Neural progenitor cell (in vitro differentiated cells): ENCODE data around the gene TUBA3C. TPM values are rescaled to one million over a fixed set of nuclear protein-coding genes. Genes with fewer than 3 reads are reported as not detected.

Experiments used
- DNase-seq: peaks from one replicate; pipeline ENCODE4 v3.0.0-alpha.2; 2016; ENCODE audit warnings: low spot score
- H2AFZ ChIP-seq: fragments of 200-600 bp; sonication (generic); replicated peaks from 2 replicates; pipeline ENCODE4 v1.6.1; 2016; ENCODE audit warnings: antibody characterized with exemption
- H3F3A ChIP-seq: fragments of 200-600 bp; sonication (generic); 2 replicates; pipeline ENCODE4 v1.6.1; 2016; ENCODE audit warnings: antibody characterized with exemption, low read depth
- H3K27ac ChIP-seq: fragments of 200-600 bp; sonication (generic); 2 replicates; pipeline ENCODE4 v1.5.1; 2016; ENCODE audit warnings: mild to moderate bottlenecking
- H3K27me3 ChIP-seq: fragments of 200-600 bp; sonication (generic); 2 replicates; pipeline ENCODE4 v1.6.1; 2016; ENCODE audit warnings: mild to moderate bottlenecking, moderate library complexity
- H3K36me3 ChIP-seq: fragments of 200-600 bp; sonication (generic); 2 replicates; pipeline ENCODE4 v1.5.1; 2016
- H3K4me1 ChIP-seq: fragments of 200-600 bp; sonication (generic); 2 replicates; pipeline ENCODE4 v1.6.1; 2016; ENCODE audit warnings: mixed run types
- H3K4me2 ChIP-seq: fragments of 200-600 bp; sonication (generic); 2 replicates; pipeline ENCODE4 v1.6.1; 2016
- H3K4me3 ChIP-seq: fragments of 200-600 bp; sonication (generic); 2 replicates; pipeline ENCODE4 v1.5.1; 2016
- H3K79me2 ChIP-seq: fragments of 200-600 bp; sonication (generic); 2 replicates; pipeline ENCODE4 v1.6.1; 2016; ENCODE audit warnings: low read depth
- H3K9ac ChIP-seq: fragments of 200-600 bp; sonication (generic); 2 replicates; pipeline ENCODE4 v1.6.1; 2016
- H3K9me3 ChIP-seq: fragments of 200-600 bp; sonication (generic); 2 replicates; pipeline ENCODE4 v1.5.1; 2016; ENCODE audit warnings: low read depth
- H4K20me1 ChIP-seq: fragments of 200-600 bp; sonication (generic); 2 replicates; pipeline ENCODE4 v1.6.1; 2016; ENCODE audit warnings: low read depth
- H3K27ac Mint-ChIP-seq: 3 replicates; pipeline ENCODE4 v1.8.0; 2021; ENCODE audit warnings: mixed read lengths
- H3K27me3 Mint-ChIP-seq: 2 replicates; pipeline ENCODE4 v1.8.0; 2022; ENCODE audit warnings: low read depth, mild to moderate bottlenecking, inconsistent platforms, moderate library complexity, mixed read lengths; ENCODE audit not compliant: insufficient read depth
- H3K36me3 Mint-ChIP-seq: 3 replicates; pipeline ENCODE4 v1.8.0; 2021; ENCODE audit warnings: mixed read lengths
- H3K4me1 Mint-ChIP-seq: 3 replicates; pipeline ENCODE4 v1.8.0; 2021; ENCODE audit warnings: mixed read lengths
- H3K4me3 Mint-ChIP-seq: 3 replicates; pipeline ENCODE4 v1.8.0; 2021; ENCODE audit warnings: mild to moderate bottlenecking, moderate library complexity, mixed read lengths
- H3K9me3 Mint-ChIP-seq: 3 replicates; pipeline ENCODE4 v1.8.0; 2020; ENCODE audit warnings: mixed read lengths
- CTCF ChIP-seq: fragments of 200-600 bp; sonication (generic); IDR thresholded peaks from 2 replicates; pipeline ENCODE4 v1.5.1; 2017; ENCODE audit warnings: antibody characterized with exemption, mild to moderate bottlenecking
- EZH2 ChIP-seq: fragments of 200-600 bp; sonication (generic); IDR thresholded peaks from 2 replicates; pipeline ENCODE4 v1.6.1; 2017; ENCODE audit warnings: antibody characterized with exemption, mild to moderate bottlenecking, moderate library complexity
- EZH2phosphoT487 ChIP-seq: fragments of 200-600 bp; sonication (generic); IDR thresholded peaks from 2 replicates; pipeline ENCODE4 v1.6.1; 2017; ENCODE audit warnings: antibody characterized with exemption
- total RNA-seq: library from RNA; depleted of rRNA; stranded (reverse); fragments of >200 nt; gene quantifications from 2 replicates; pipeline ENCODE4 v1.2.3, GENCODE V29; 2015; ENCODE audit warnings: low replicate concordance

Gene TUBA3C
- total RNA-seq, 1 donor from 2014 or later: not detected

GRCh38 chr13:19158006-19158405, 23.6 kb downstream of the TUBA3C start:
- Histone ChIP-seq H3K4me2 (no peak overlapping the region), H3K4me3 (no peak overlapping the region), H3K27me3 (no peaks in the 10 kb centered on the region), H3K9ac (no peak overlapping the region), H2AFZ (no peak overlapping the region), H3K27ac (no peak overlapping the region), H3F3A (no peaks in the 10 kb centered on the region), H3K79me2 (no peaks in the 10 kb centered on the region), H4K20me1 (no peaks in the 10 kb centered on the region), H3K36me3 (no peaks in the 10 kb centered on the region), H3K9me3 (peaks cover 7% of the 10 kb centered on the region), H3K4me1 (no peaks in the 10 kb centered on the region)
- H3K36me3 Mint-ChIP-seq: peaks cover 2% of the 10 kb centered on the region
- peaks cover 11% of the 10 kb centered on the region for H3K27me3 Mint-ChIP-seq
- no peak for TF ChIP-seq EZH2
- no peak for TF ChIP-seq EZH2phosphoT487
- no peak for TF ChIP-seq CTCF
- H3K27ac Mint-ChIP-seq: no peak overlapping the region
- H3K9me3 Mint-ChIP-seq: peaks cover 59% of the 10 kb centered on the region
- H3K4me3 Mint-ChIP-seq: no peak overlapping the region
- DNase-seq: no peak
- H3K4me1 Mint-ChIP-seq: no peaks in the 10 kb centered on the region

GRCh38 chr13:19157461-19157860, 24.2 kb downstream of the TUBA3C start:
- Histone ChIP-seq H3F3A (no peaks in the 10 kb centered on the region), H3K4me1 (no peaks in the 10 kb centered on the region), H3K27ac (no peak overlapping the region), H3K79me2 (no peaks in the 10 kb centered on the region), H2AFZ (no peak overlapping the region), H4K20me1 (no peaks in the 10 kb centered on the region), H3K27me3 (no peaks in the 10 kb centered on the region), H3K4me2 (no peak overlapping the region), H3K36me3 (no peaks in the 10 kb centered on the region), H3K9ac (no peak overlapping the region), H3K4me3 (no peak overlapping the region), H3K9me3 (peaks cover 7% of the 10 kb centered on the region)
- DNase-seq: no peak
- H3K36me3 Mint-ChIP-seq: peaks cover 2% of the 10 kb centered on the region
- no peak overlapping the region for H3K27ac Mint-ChIP-seq
- TF ChIP-seq CTCF: no peak
- no peak for TF ChIP-seq EZH2
- no peak for TF ChIP-seq EZH2phosphoT487
- H3K27me3 Mint-ChIP-seq: peaks cover 11% of the 10 kb centered on the region
- H3K4me1 Mint-ChIP-seq: no peaks in the 10 kb centered on the region
- H3K9me3 Mint-ChIP-seq: peaks cover 59% of the 10 kb centered on the region
- no peak overlapping the region for H3K4me3 Mint-ChIP-seq

- Mint-ChIP-seq H3K27ac (no peak overlapping the region), H3K9me3 (peaks cover 55% of the 10 kb centered on the region), H3K36me3 (peaks cover 2% of the 10 kb centered on the region), H3K4me1 (no peaks in the 10 kb centered on the region), H3K27me3 (peaks cover 9% of the 10 kb centered on the region), H3K4me3 (no peak overlapping the region)
- no peaks in the 10 kb centered on the region for H3K4me1 ChIP-seq
- H3K36me3 ChIP-seq: no peaks in the 10 kb centered on the region
- H3K4me2 ChIP-seq: no peak overlapping the region
- no peaks in the 10 kb centered on the region for H3K27me3 ChIP-seq
- no peaks in the 10 kb centered on the region for H3F3A ChIP-seq
- H3K4me3 ChIP-seq: no peak overlapping the region
- H2AFZ ChIP-seq: no peak overlapping the region
- no peaks in the 10 kb centered on the region for H3K79me2 ChIP-seq
- H3K9me3 ChIP-seq: peaks cover 7% of the 10 kb centered on the region
- H3K9ac ChIP-seq: no peak overlapping the region
- H4K20me1 ChIP-seq: no peaks in the 10 kb centered on the region
- H3K27ac ChIP-seq: no peak overlapping the region
- no peak for DNase-seq
- TF ChIP-seq EZH2phosphoT487: no peak
- TF ChIP-seq EZH2: no peak
- TF ChIP-seq CTCF: no peak
Observed at GRCh38 chr13:19156013-19156825, 25.4 kb downstream of the TUBA3C start.
